ENCODE measurements around the gene OR10A4. TPM values are rescaled to one million over a fixed set of nuclear protein-coding genes. Genes with fewer than 3 reads are reported as not detected.

OR10A4 gene
- total RNA-seq, 1 donor from 2014 or later = not detected

GRCh38 chr11:6888830-6889229 lies 12.4 kb downstream of the OR10A4 start:
- no peak for ATAC-seq
- H3K27ac ChIP-seq = no peak overlapping the region
- intact Hi-C loops (cut with DNase I) = no loop called here
- DNase-seq = no peak
- TF ChIP-seq, protein P1, sequence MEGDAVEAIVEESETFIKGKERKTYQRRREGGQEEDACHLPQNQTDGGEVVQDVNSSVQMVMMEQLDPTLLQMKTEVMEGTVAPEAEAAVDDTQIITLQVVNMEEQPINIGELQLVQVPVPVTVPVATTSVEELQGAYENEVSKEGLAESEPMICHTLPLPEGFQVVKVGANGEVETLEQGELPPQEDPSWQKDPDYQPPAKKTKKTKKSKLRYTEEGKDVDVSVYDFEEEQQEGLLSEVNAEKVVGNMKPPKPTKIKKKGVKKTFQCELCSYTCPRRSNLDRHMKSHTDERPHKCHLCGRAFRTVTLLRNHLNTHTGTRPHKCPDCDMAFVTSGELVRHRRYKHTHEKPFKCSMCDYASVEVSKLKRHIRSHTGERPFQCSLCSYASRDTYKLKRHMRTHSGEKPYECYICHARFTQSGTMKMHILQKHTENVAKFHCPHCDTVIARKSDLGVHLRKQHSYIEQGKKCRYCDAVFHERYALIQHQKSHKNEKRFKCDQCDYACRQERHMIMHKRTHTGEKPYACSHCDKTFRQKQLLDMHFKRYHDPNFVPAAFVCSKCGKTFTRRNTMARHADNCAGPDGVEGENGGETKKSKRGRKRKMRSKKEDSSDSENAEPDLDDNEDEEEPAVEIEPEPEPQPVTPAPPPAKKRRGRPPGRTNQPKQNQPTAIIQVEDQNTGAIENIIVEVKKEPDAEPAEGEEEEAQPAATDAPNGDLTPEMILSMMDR (IDR thresholded peaks at IDR 0.05) = no peak
- H3K4me3 ChIP-seq = no peak overlapping the region
- no peaks in the 10 kb centered on the region for H3K9me3 ChIP-seq
- no peaks in the 10 kb centered on the region for H3K27me3 ChIP-seq (ENCODE audit: low read depth)
- no peaks in the 10 kb centered on the region for H3K4me1 ChIP-seq
- no peaks in the 10 kb centered on the region for H3K36me3 ChIP-seq

DNA sequence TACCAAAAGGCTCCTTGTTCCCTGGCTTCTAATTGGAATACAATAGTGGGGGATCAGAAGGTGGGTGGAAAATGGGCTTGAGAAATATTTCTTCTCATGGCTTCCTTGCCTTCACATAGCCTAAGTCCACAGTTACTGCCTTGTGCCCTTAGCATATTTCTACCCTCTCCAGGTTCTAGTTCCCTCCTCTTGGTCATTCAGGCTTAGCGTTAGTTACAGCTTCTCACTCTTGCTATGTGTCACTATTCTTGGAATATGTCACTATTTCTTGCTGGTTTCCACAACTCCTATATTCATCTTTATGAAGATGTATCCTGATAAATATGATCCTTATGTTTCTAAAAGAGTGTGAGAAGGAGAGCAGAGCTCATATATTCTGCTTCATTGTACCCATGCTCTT lies 13.4 kb downstream of the OR10A4 start:
- Histone ChIP-seq H3K4me1 (no peaks in the 10 kb centered on the region), H3K36me3 (no peaks in the 10 kb centered on the region), H3K4me3 (no peak overlapping the region), H3K27ac (no peak overlapping the region), H3K27me3 (ENCODE audit: low read depth) (no peaks in the 10 kb centered on the region), H3K9me3 (no peaks in the 10 kb centered on the region)
- DNase-seq = no peak
- intact Hi-C loops (cut with DNase I) = no loop called here
- ATAC-seq = no peak
- TF ChIP-seq, protein P1 (IDR thresholded peaks at IDR 0.05) = no peak

DNA sequence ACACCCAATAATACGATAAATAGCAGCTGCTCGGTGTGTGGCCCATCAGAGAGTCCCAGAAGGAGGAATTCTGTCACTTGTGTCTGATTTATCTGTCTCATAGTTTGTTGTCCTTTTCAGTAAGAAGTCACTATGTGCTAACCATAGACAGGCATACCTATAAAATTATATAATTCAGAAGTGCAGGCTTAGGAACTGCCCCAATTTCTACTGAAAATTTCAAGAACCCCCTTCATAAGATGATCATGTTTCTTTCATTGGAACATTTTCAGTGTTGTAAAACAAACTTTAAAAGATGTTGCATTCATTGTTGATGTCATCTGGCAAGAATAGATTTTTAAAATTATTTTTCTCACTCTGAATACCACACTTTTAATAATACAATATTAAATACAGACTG lies 16.0 kb downstream of the OR10A4 start, which contains the start of gene OR2D2:
Gene OR2D2, minus strand, starts transcription at position 101 of the 400 bp plus-strand sequence. Its CDS starts 0 bp downstream, at position 101.
- TF ChIP-seq, protein P1 (IDR thresholded peaks at IDR 0.05) = no peak
- Histone ChIP-seq H3K36me3 (no peaks in the 10 kb centered on the region), H3K9me3 (no peaks in the 10 kb centered on the region), H3K4me1 (no peaks in the 10 kb centered on the region), H3K4me3 (no peak within 1 kb of the TSS), H3K27ac (no peak within 1 kb of the TSS), H3K27me3 (ENCODE audit: low read depth) (no peaks in the 10 kb centered on the region)
- ATAC-seq = no peak
- intact Hi-C loops (cut with DNase I) = no loop called here
- no peak for DNase-seq

DNA sequence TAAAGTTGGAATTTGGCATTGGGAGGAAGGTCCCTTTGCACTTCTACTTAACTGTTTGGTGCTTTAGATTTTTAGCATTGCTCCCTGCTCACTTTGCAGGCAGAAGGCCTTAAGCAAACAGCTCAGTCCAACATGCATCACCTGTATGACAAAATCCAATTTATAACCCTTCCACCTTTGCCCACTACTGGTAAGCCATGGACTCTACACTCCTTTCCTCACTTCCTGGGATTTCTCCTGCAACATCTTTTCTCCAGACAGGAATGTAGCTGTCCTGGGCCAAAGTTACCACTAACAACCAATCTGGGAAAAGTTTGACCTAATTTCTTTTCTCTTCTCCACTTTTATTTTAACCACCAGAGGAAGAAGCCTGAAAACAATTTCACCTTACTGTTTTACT lies 17.7 kb downstream of the OR10A4 start:
- intact Hi-C loops (cut with DNase I) = no loop called here
- Histone ChIP-seq H3K27me3 (ENCODE audit: low read depth) (no peaks in the 10 kb centered on the region), H3K27ac (no peak overlapping the region), H3K4me1 (no peaks in the 10 kb centered on the region), H3K36me3 (no peaks in the 10 kb centered on the region), H3K4me3 (no peak overlapping the region), H3K9me3 (no peaks in the 10 kb centered on the region)
- TF ChIP-seq, protein P1 (IDR thresholded peaks at IDR 0.05) = no peak
- no peak for DNase-seq
- ATAC-seq = no peak

GRCh38 chr11:6895010-6895409 lies 18.6 kb downstream of the OR10A4 start:
- Histone ChIP-seq H3K36me3 (no peaks in the 10 kb centered on the region), H3K4me3 (no peak overlapping the region), H3K27ac (no peak overlapping the region), H3K9me3 (no peaks in the 10 kb centered on the region), H3K27me3 (ENCODE audit: low read depth) (no peaks in the 10 kb centered on the region), H3K4me1 (no peaks in the 10 kb centered on the region)
- TF ChIP-seq, protein P1 (IDR thresholded peaks at IDR 0.05) = no peak
- ATAC-seq (no peak), DNase-seq (no peak)
- intact Hi-C loops (cut with DNase I) = no loop called here

DNA sequence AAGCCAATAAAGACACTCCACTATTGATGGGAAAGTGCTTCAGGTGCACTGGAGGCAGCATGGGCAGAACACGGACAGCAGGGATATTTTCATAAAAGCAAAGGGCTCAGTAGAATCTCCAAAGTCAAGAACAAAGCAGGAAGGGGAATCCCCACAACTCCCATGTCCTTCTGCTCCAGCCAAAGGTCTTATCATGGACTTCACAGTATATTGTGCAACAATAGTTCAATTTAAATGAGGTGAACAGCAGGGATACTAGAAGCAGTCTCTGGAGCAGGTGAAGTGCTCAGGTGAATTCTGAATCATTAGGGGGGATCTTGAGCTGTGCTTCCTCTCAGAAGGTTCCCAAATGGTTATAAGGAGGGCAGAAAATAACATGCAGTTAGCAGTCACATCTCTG lies 22.5 kb downstream of the OR10A4 start:
- intact Hi-C loops (cut with DNase I) = no loop called here
- Histone ChIP-seq H3K9me3 (no peaks in the 10 kb centered on the region), H3K27me3 (ENCODE audit: low read depth) (no peaks in the 10 kb centered on the region), H3K36me3 (no peaks in the 10 kb centered on the region), H3K4me3 (no peak overlapping the region), H3K4me1 (no peaks in the 10 kb centered on the region), H3K27ac (no peak overlapping the region)
- DNase-seq (no peak), ATAC-seq (no peak)
- TF ChIP-seq, protein P1 (IDR thresholded peaks at IDR 0.05) = no peak

Measured in lower lobe of right lung (tissue), 2 donors.